ENCODE data around the gene STK32C.
"Not testable (repeated sequence)": the region's sequence is repeated elsewhere in the genome, so short reads cannot be mapped to it uniquely, and the experiment has no call there.

STK32C gene

GRCh38 chr10:132279873-132280645 is 27.7 kb downstream of the STK32C start:
- DNase-seq: no peak

- DNase-seq: no peak
Measured at GRCh38 chr10:132277311-132277741, 30.4 kb downstream of the STK32C start.

- no peak for DNase-seq
Measured at GRCh38 chr10:132276706-132277105, 31.0 kb downstream of the STK32C start.

- no peak for DNase-seq
Measured at GRCh38 chr10:132276179-132276675, 31.5 kb downstream of the STK32C start.

- DNase-seq: no peak
Measured at GRCh38 chr10:132275426-132276178, 32.1 kb downstream of the STK32C start.

- DNase-seq: no peak
Measured at GRCh38 chr10:132274986-132275385, 32.8 kb downstream of the STK32C start.

- no peak for DNase-seq
Measured at GRCh38 chr10:132274581-132274980, 33.2 kb downstream of the STK32C start.

- DNase-seq: no peak
Measured at GRCh38 chr10:132273966-132274365, 33.8 kb downstream of the STK32C start.

GRCh38 chr10:132273304-132273944 is 34.3 kb downstream of the STK32C start:
- no peak for DNase-seq

- no peak for DNase-seq
Measured at GRCh38 chr10:132272231-132272971, 35.3 kb downstream of the STK32C start.

- DNase-seq: no peak
Measured at GRCh38 chr10:132271458-132272230, 36.1 kb downstream of the STK32C start.

- DNase-seq: no peak
Measured at GRCh38 chr10:132270721-132271457, 36.9 kb downstream of the STK32C start.

- DNase-seq: no peak
Measured at GRCh38 chr10:132270256-132270655, 37.5 kb downstream of the STK32C start.

GRCh38 chr10:132269266-132270230 is 38.2 kb downstream of the STK32C start:
- no peak for DNase-seq

- not testable (repeated sequence) for DNase-seq
Measured at GRCh38 chr10:132267916-132268315, 39.8 kb downstream of the STK32C start.

- no peak for DNase-seq
Measured at GRCh38 chr10:132266594-132267161, 41.1 kb downstream of the STK32C start.

- no peak for DNase-seq
Measured at GRCh38 chr10:132265890-132266496, 41.8 kb downstream of the STK32C start.

- DNase-seq: no peak
Measured at GRCh38 chr10:132264966-132265889, 42.5 kb downstream of the STK32C start.

Data from stimulated activated CD4-positive, alpha-beta T cell treated with anti-CD3 and anti-CD28 coated beads, Interleukin-2, amount 100 ng/mL, for 48 hours (primary cell).